Measurements from ENCODE around the gene EMB.
A peak's percentile ranks its signal among the peaks of the same experiment; 100 is the strongest.
"Not testable (repeated sequence)": the region's sequence is repeated elsewhere in the genome, so short reads cannot be mapped to it uniquely, and the experiment has no call there.

The EMB gene

DNA sequence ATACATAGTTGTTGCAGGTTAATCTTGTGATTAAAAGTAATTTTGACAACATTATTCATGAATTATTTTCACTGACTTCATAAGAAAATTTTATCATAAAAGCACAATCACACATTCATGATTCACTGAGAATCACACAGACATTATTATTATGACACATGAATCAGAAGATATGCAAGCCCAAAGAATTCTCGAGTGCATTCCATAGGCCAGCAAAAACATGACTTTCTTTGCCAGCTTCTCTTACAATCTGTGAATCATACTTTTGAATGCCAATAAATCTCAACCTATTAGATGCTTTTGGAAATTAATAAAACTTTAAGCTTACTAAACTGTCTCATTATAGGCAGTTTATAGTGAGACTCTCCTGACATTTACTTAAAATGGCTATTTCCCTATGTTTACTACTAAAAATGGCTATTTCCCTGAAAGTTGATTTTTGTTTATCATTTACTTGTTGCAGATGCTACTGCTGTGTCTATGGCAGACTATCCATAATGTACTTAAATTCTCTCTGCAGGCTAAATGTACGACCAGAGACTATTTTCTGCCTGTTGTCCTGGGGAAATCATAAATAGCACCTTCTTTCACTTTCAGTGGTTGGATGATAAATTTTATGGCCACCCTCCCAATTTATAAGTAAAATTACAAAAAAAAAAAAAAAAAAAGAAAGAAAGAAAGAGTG, 47.0 kb downstream of the EMB start:
- not testable (repeated sequence) for H3K27ac Mint-ChIP-seq; H3K9me3 Mint-ChIP-seq (ENCODE audit: low read depth); H3K27me3 Mint-ChIP-seq; H3K4me3 Mint-ChIP-seq
- Mint-ChIP-seq H3K36me3 (peaks cover 42% of the 10 kb centered on the region), H3K4me1 (ENCODE audit: low read depth) (peaks cover 31% of the 10 kb centered on the region)

DNA sequence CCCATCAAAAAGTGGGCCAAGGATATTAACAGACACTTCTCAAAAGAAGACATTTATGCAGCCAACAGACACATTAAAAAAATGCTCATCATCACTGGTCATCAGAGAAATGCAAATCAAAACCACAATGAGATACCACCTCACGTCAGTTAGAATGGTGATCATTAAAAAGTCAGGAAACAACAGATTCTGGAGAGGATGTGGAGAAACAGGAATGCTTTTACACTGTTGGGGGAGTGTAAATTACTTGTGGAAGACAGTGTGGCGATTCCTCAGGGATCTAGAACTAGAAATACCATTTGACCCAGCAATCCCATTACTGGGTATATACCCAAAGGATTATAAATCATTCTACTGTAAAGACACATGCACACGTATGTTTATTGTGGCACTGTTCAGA, 48.8 kb downstream of the EMB start:
- H3K27me3 Mint-ChIP-seq; H3K4me3 Mint-ChIP-seq; H3K9me3 Mint-ChIP-seq (ENCODE audit: low read depth); H3K27ac Mint-ChIP-seq: not testable (repeated sequence)
- Mint-ChIP-seq H3K4me1 (ENCODE audit: low read depth) (peaks cover 22% of the 10 kb centered on the region), H3K36me3 (peaks cover 47% of the 10 kb centered on the region)

DNA sequence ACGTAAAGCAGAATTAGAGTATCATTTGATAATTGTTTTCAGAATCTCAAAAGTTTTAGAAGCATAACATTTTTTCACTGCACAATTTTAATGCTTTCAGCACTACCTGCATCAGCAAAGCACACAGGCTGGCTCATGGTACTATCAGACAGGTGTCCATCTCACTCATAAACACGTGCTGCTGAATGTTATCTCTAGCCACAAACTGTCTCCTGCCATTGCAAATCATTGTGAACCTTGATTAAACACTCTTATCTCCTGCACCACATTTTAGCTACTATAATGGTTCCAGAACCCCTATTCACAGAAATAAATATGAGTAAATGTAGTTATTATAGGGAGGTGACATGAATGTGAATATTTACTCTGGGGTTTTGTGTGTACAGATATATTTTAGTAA, 56.7 kb downstream of the EMB start:
- not testable (repeated sequence) for H3K9me3 Mint-ChIP-seq (ENCODE audit: low read depth); H3K27me3 Mint-ChIP-seq; H3K4me3 Mint-ChIP-seq
- peaks cover 40% of the 10 kb centered on the region for H3K36me3 Mint-ChIP-seq
- peak overlapping the region; percentile 41 for H3K27ac Mint-ChIP-seq
- H3K4me1 Mint-ChIP-seq (ENCODE audit: low read depth): peaks cover 17% of the 10 kb centered on the region

DNA sequence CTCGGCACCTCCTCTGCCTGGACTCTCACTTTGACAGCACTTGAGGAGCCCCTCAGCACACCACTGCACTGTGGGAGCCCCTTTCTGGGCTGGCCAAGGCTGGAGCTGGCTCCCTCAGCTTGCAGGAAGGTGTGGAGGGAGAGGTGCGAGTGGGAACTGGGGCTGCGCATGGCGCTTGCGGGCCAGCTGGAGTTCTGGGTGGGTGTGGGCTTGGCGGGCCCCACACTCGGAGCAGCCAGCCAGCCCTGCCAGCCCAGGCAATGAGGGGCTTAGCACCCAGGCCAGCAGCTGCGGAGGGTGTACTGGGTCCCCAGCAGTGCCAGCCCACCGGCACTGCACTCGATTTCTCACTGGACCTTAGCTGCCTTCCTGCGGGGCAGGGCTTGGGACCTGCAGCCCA, 64.4 kb downstream of the EMB start:
- not testable (repeated sequence) for H3K27me3 Mint-ChIP-seq; H3K4me3 Mint-ChIP-seq; H3K9me3 Mint-ChIP-seq (ENCODE audit: low read depth); H3K27ac Mint-ChIP-seq
- Mint-ChIP-seq H3K4me1 (ENCODE audit: low read depth) (peaks cover 20% of the 10 kb centered on the region), H3K36me3 (peaks cover 15% of the 10 kb centered on the region)

DNA sequence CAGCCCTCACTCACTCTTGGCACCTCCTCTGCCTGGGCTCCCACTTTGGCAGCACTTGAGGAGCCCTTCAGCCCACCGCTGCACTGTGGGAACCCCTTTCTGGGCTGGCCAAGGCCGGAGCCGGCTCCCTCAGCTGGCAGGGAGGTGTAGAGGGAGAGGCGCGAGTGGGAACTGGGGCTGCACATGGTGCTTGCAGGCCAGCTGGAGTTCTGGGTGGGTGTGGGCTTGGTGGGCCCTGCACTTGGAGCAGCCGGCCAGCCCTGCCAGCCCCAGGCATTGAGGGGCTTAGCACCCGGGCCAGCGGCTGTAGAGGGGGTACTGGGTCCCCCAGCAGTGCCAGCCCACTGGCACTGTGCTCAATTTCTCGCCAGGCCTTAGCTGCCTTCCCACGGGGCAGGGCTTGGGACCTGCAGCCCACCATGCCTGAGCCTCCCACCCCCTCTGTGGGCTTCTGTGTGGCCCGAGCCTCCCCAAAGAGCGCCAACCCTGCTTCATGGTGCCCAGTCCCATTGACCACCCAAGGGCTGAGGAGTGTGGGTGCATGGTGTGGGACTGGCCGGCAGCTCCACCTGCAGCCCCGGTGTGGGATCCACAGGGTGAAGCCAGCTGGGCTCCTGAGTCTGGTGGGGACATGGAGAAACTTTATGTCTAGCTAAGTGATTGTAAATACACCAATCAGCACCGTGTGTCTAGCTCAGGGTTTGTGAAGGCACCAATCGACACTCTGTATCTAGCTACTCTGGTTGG, 71.6 kb downstream of the EMB start:
- not testable (repeated sequence) for H3K4me3 Mint-ChIP-seq; H3K27ac Mint-ChIP-seq; H3K27me3 Mint-ChIP-seq; H3K9me3 Mint-ChIP-seq (ENCODE audit: low read depth)
- Mint-ChIP-seq H3K36me3 (peaks cover 38% of the 10 kb centered on the region), H3K4me1 (ENCODE audit: low read depth) (peaks cover 13% of the 10 kb centered on the region)

DNA sequence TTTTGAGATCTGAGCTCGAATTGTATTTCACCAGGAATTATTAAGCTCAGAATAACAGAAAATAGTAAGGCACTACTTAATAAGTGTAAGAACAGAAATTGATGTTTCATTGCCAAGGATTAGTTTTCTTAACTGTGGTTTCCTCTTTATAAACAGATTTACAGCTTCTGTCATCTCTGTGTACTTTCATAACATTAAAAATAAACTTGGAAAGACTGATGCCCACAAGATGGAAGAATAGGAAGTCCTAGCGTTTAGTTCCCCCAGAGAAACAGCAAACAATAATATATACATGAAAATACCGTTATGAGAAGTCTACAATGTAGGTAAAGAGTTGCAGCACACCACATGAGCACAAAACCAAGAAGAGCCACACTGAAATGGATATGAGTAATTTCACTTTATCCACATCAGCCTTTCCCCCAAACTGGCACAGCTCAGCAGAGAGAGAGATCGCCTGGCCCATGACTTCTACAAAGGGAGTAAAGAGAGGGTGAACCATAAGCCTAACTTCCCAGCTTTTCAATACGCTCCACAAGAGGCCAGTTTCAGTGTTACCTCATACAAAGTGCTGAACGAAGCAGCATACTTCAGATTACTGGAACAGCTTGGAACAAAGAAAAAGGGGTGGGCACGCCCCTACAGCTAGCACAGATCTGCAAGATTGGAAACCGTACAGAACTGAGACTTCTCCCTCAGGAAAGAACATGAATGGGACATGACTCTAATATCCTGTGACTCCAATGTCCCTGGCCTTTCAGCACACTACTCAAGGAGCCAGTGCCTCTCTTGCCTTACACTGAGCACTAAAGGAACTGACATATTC, 75.4 kb downstream of the EMB start:
- Mint-ChIP-seq H3K4me1 (ENCODE audit: low read depth) (peaks cover 31% of the 10 kb centered on the region), H3K27me3 (no peaks in the 10 kb centered on the region), H3K27ac (peak overlapping the region; percentile 30), H3K36me3 (peaks cover 39% of the 10 kb centered on the region), H3K9me3 (ENCODE audit: low read depth) (peaks cover 9% of the 10 kb centered on the region), H3K4me3 (no peak overlapping the region)

DNA sequence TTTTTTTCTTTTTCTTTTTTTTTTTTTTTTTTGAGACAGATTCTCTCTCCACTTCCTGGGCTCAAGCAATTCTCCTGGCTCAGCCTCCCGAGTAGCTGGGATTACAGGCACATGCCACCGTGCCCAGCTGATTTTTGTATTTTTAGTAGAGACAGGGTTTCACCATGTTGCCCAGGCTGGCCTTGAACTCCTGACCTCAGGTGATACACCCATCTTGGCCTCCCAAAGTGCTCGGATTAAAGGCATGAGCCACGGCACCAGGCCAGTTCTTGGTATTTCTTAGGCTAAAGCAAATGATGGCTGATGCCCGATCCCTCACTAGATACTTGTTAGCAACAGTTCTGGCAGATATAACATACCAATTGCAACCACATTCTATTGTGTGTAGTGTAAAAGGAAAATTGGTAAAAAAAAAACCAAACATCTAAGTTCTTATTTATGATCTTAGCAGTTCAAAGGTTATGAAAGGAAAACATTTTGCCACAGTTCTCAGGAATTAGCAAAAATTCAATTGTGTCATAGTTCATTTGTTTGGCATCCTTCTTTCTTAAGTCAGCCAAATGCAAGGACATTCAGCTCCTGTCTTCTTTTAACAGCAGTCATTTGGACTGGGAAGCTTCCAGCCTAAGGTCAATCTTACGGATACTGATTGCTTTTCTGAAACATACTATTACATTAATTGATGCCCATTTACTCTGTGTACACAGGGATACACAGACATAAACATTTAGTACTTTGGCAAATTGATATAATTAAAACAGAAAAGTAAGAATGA, 76.4 kb downstream of the EMB start:
- H3K4me1 Mint-ChIP-seq (ENCODE audit: low read depth): peaks cover 30% of the 10 kb centered on the region
- not testable (repeated sequence) for H3K9me3 Mint-ChIP-seq (ENCODE audit: low read depth); H3K27me3 Mint-ChIP-seq
- H3K4me3 Mint-ChIP-seq: peak overlapping the region; percentile 11
- H3K36me3 Mint-ChIP-seq: peaks cover 31% of the 10 kb centered on the region
- peak overlapping the region; percentile 70 for H3K27ac Mint-ChIP-seq

DNA sequence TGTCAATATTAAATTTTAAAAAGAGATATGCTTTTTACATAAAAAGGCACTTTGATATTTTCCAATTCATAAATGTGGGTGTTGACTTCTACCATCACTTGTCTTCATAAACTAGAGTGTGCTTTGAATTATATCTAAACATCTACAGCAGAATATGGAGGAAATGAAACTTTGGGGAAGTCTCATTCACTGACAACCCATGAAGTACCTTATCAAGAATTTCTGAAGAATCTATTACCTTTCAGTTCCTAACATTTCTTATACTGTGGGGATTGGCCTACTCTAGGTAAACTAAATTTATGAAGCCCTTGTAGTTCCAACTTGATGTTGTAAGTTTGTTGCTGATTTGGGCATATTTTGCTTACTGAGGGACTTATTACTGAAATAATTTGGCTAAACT, 81.9 kb downstream of the EMB start:
- H3K36me3 Mint-ChIP-seq: peaks cover 19% of the 10 kb centered on the region
- peaks cover 16% of the 10 kb centered on the region for H3K4me1 Mint-ChIP-seq (ENCODE audit: low read depth)
- H3K4me3 Mint-ChIP-seq: no peak overlapping the region
- no peaks in the 10 kb centered on the region for H3K27me3 Mint-ChIP-seq
- no peak overlapping the region for H3K27ac Mint-ChIP-seq
- H3K9me3 Mint-ChIP-seq (ENCODE audit: low read depth): no peaks in the 10 kb centered on the region

DNA sequence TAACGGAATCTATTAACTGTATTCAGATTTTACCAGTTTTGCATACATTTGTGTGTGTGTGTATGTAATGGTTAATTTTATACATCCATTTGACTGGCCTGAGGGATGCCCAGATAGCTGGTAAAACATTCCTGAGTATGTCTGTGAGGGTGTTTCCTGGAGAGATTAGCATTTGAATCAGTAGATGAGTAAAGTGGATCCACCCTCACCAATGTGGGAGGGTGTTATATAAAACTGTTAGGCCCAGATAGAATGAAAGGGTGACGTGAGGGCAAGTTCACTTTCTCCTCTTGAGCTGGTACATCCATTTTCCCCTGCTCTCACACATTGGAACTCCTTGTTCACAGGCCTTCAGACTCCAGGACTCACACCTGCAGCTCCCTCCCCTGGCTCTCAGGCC, 88.7 kb downstream of the EMB start:
- H3K36me3 Mint-ChIP-seq: peaks cover 10% of the 10 kb centered on the region
- peaks cover 4% of the 10 kb centered on the region for H3K9me3 Mint-ChIP-seq (ENCODE audit: low read depth)
- H3K27me3 Mint-ChIP-seq: no peaks in the 10 kb centered on the region
- H3K27ac Mint-ChIP-seq: no peak overlapping the region
- no peak overlapping the region for H3K4me3 Mint-ChIP-seq
- peaks cover 4% of the 10 kb centered on the region for H3K4me1 Mint-ChIP-seq (ENCODE audit: low read depth)

All from activated naive CD8-positive, alpha-beta T cell (primary cell).